GM19452 (cell line): Measurements from ENCODE around the gene C14orf93.

ENCODE experiments used
- ATAC-seq: cut with Tn5 transposase; IDR thresholded peaks from one replicate; pipeline ENCODE4 v1.9.1; 2021; ENCODE audit not compliant: unreplicated experiment

Gene C14orf93

GRCh38 chr14:23009939-23010726 lies at the start of gene C14orf93:
C14orf93 (minus strand) TSS chr14:23010143; CDS start chr14:22999023, 11,120 bp downstream.
- no peak for ATAC-seq

DNA sequence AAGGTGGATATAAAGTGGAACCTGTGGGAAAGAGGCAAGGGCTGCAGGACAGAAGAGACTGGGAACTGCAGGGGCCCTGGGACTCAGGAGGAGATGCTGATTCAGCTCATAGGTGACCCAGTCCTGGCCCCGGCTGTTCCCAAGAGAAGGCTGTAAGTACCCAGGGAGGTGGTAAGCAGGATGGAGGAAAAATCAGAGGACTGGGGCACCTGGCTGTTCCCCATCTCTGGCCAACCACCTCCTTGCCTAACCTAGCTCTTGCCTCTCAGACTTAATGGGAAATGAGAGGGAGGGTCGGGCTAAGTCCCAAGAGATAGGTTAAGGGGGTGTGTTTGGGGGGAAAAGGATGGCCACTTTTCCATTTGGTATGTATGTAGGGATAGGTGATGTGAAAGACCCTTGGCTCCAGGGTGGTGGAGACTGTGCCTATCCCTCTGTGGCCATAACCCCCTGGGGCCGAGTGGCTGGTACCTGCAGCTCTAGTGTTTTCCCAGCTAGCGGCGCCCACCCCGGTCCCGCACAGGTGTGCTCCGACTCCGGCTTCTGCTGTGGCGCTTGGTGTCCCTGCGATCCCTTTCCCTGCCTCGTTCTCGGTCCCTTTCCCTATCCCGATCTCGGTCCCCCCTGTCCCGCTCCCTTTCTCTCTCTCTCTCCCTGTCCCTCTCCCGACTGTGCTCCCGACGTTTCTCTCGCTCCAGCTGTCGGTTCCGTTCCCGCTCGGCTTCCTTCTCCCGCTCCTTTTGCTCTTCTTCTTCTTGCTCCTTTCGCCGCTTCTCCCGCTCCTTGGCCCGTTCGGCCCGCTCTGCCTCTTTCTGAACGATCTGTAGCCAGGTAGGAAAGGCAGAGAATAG lies 48.9 kb upstream of the C14orf93 start:
- ATAC-seq, result no peak

GRCh38 chr14:23057757-23058653 lies 48.1 kb upstream of the C14orf93 start:
- peak; percentile 54 for ATAC-seq

GRCh38 chr14:23056956-23057756 lies 47.2 kb upstream of the C14orf93 start, which contains the start of gene CDH24:
CDH24 (minus strand) TSS chr14:23057520; CDS start chr14:23055733, 1,787 bp downstream.
- peak; percentile 54 for ATAC-seq

DNA sequence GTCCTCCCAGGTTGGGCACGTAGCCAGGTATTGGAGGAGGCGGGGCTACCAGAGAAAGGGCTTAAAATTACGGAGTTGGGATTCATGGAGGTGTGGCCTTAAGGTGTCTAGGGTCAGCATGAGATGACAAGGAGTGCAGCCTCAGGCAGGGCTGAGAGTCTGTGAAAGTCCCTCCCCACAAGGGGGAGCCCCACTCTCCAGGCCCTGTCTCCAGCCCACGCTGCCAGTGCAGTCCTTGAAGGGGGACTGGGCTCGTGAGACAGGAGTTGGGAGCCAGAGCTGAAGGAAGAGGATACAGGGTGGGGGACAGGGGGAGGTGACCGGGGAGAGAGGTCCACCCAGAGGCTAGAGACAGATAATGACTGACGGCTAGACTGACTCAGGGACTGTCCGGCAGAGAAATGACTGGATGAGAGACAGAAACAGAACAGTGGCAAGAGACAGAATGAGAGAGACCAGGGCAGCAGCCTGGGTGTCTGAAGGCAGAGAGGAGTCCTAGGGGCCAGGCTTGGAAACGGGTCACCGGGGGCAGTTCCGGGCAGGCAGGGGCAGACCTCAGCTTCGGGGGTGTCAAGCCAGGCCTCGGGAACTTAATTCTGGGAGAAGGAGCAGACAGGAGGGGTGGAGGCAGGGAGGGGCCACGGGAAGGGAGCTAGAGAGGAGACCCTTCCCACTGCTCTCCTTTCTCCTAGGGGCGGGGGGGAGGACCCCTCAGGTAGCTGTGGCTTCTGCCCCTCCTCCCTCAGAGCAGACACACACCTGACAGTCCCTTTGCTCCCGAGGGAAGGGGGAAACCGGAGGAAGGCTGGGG lies 46.4 kb upstream of the C14orf93 start:
- no peak for ATAC-seq

DNA sequence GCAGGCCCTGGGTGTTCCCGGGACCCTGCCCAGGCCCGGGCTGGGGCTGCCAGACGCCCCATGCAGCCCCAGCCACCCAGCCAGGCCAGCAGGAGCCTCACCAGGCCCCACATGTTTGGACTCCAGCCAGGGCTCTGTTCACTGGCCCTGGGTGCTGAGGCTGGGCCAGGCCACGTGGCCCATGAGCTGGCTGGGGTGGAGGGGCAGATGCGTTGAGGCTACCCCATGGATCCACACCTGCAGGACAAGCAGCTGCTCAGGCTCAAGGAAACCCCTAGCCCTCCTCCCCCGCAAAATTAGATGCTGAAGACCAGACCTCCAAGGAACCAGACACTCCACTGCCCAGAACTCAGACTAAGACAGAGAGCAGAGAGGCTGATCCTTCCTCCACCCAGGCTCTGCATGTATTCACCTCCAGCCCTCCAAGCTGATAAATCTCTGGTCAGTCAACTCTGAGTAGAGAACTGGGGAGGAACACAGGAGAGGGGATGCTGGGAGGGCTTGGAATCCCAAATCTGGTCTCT lies 45.7 kb upstream of the C14orf93 start:
- no peak for ATAC-seq

- ATAC-seq, result no peak
Measured at GRCh38 chr14:23055147-23055550, 45.2 kb upstream of the C14orf93 start.

- ATAC-seq, result no peak
Measured at GRCh38 chr14:23054000-23054811, 44.3 kb upstream of the C14orf93 start.

GRCh38 chr14:23053426-23053825 lies 43.5 kb upstream of the C14orf93 start:
- no peak for ATAC-seq

- no peak for ATAC-seq
Measured at GRCh38 chr14:23052671-23053070, 42.7 kb upstream of the C14orf93 start.

GRCh38 chr14:23052182-23052623 lies 42.3 kb upstream of the C14orf93 start:
- ATAC-seq, result no peak

- no peak for ATAC-seq
Measured at GRCh38 chr14:23051141-23052057, 41.5 kb upstream of the C14orf93 start.

DNA sequence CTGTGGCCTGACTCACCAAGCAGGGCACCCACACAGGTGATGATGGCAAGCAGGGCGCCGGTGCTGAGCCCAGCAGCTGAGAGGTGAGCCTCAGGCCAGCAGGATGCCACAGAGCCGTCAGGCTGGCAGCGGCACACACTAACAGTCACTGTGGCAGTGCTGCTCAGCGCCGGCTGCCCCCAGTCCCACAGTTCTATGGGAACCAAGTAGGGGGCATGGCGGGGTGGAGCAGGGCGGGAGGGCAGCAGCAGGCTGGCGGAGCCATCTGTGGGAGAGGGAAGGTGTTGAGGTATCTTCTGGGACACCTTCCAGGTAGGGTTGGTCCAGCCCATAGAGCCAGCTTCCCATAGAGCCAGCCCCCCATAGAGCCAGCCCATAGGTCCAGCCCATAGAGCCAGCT lies 39.1 kb upstream of the C14orf93 start:
- no peak for ATAC-seq

GRCh38 chr14:23047751-23048693 lies 38.1 kb upstream of the C14orf93 start:
- ATAC-seq, result no peak

DNA sequence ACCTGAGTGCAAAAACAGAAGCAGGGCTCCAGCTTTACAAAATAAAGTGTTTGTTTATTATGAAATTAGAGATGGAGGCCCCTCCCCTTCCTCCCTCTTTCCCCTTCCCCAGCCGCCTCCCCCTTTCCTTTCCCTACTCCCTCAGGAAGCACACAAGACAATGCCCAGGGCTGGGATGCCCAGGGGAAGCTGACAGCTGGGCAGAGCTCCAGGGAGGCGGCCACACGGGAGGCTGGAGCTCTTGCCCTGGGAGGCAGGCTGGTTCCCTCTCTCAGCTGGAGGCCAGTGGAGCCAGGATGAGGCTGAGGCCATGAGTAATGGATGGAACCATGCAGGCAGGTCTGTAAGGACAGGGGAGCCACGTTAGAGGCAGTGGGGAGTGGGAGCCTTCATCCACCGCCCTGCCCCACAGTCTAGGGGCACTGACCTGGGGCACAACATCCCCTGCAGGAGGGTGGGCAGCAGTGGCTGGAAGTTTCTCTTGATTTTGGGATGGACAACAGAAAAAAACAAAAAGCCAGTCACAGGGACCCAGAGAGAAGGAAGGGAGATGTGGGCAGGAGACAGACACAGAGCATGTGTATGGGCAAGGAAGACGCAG lies 37.2 kb upstream of the C14orf93 start:
- no peak for ATAC-seq
